Fibroblast of villous mesenchyme (primary cell): Measurements from ENCODE around the gene WDR48. TPM values are rescaled to one million over a fixed set of nuclear protein-coding genes. Genes with fewer than 3 reads are reported as not detected.

Experiments
- DNase-seq: peaks from one replicate; pipeline ENCODE4 v3.0.0-alpha.2; 2010; ENCODE audit warnings: low read depth
- H3K4me3 ChIP-seq: 2 replicates; pipeline ENCODE4 v1.5.1; 2011; ENCODE audit warnings: low read depth, mild to moderate bottlenecking, low read length
- total RNA-seq: library from RNA; depleted of rRNA; stranded (reverse); fragments of >200 nt; gene quantifications from 2 replicates; pipeline ENCODE4 v1.2.3, GENCODE V29; 2012
- TF ChIP-seq, protein P1 (sequence below): IDR thresholded peaks from 2 replicates; pipeline ENCODE4 v1.5.1; 2012; ENCODE audit warnings: low read depth, mild to moderate bottlenecking, low read length; ENCODE audit not compliant: insufficient read depth

WDR48 gene
- total RNA-seq, 1 donor = 30.2 TPM

GRCh38 chr3:39099738-39100499 is 48.1 kb downstream of the WDR48 start:
- no peak overlapping the region for H3K4me3 ChIP-seq
- no peak for DNase-seq
- TF ChIP-seq, protein P1, sequence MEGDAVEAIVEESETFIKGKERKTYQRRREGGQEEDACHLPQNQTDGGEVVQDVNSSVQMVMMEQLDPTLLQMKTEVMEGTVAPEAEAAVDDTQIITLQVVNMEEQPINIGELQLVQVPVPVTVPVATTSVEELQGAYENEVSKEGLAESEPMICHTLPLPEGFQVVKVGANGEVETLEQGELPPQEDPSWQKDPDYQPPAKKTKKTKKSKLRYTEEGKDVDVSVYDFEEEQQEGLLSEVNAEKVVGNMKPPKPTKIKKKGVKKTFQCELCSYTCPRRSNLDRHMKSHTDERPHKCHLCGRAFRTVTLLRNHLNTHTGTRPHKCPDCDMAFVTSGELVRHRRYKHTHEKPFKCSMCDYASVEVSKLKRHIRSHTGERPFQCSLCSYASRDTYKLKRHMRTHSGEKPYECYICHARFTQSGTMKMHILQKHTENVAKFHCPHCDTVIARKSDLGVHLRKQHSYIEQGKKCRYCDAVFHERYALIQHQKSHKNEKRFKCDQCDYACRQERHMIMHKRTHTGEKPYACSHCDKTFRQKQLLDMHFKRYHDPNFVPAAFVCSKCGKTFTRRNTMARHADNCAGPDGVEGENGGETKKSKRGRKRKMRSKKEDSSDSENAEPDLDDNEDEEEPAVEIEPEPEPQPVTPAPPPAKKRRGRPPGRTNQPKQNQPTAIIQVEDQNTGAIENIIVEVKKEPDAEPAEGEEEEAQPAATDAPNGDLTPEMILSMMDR = no peak

DNA sequence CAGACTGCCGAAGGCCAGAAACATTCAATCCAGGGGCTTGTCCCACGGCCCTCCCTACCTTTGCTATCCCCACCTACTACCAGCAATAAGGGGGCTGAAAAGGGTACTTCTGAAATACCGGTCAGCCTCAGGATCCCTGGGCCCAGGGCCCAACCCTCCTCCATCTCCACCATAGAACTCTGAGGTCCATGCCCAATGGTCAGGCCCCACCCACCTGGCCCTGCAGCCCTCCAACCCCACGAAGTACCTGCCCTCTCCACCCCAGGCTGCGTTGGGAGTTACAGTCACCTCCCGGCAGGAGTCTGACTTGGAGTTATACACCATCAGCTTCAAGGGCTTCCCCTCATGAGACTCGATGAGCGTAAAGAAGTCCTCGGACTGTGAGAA is 48.7 kb downstream of the WDR48 start:
- H3K4me3 ChIP-seq = no peak overlapping the region
- no peak for DNase-seq
- TF ChIP-seq, protein P1 = no peak

DNA sequence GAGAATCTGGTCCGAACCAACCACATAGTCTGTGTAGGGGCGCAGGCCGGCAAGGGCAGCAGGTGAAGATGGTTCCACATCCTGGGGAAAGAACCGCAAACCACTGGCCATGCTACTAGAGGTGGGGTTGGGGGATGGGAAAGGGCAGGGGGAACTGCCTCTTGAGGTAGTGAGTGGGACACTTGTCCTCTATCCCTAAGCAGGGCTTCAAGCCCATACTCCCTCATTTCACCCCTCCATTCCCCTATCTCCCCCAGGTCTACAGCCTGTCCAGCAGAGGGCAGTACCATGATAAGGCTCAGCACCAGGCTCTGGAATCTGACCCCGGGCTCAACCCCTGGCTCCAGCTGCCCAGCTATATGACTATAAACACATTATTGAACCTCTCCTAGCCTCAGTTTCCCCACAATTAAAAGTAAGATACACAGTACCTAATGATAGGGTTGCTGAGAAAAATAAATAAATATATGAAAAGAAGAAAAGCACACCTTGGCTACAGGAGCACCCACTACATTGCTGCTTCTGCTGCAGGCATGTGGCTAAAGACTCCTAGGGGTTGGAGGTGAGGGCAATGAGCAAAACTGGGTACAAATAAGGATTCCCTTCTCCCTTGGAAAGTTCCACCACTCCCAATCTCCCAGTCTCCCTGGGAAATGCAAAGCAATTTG is 49.3 kb downstream of the WDR48 start:
- TF ChIP-seq, protein P1 = peak; percentile 65
- peak; percentile 24 for DNase-seq
- no peak overlapping the region for H3K4me3 ChIP-seq

GRCh38 chr3:39102504-39103323 is 50.9 kb downstream of the WDR48 start:
- H3K4me3 ChIP-seq = no peak overlapping the region
- no peak for DNase-seq
- TF ChIP-seq, protein P1 = no peak

GRCh38 chr3:39103324-39103693 is 51.5 kb downstream of the WDR48 start:
- no peak for DNase-seq
- TF ChIP-seq, protein P1 = no peak
- no peak overlapping the region for H3K4me3 ChIP-seq

GRCh38 chr3:39103791-39104552 is 52.2 kb downstream of the WDR48 start:
- TF ChIP-seq, protein P1 = no peak
- DNase-seq = no peak
- no peak overlapping the region for H3K4me3 ChIP-seq
